Right ventricle myocardium inferior (tissue), 1 donor: ENCODE data around the gene CRACR2B. TPM values are rescaled to one million over a fixed set of nuclear protein-coding genes. Genes with fewer than 3 reads are reported as not detected.

Source experiments
- ATAC-seq: fragments of 200-7000 bp; cut with Tn5 transposase; one replicate; pipeline ENCODE4 v1.9.1; 2020; ENCODE audit warnings: mild to moderate bottlenecking, moderate library complexity
- DNase-seq: peaks from one replicate; pipeline ENCODE4 v3.0.0; 2021; ENCODE audit errors: missing footprints
- intact Hi-C: fragments of 100-400 bp; cut with DNase I; formaldehyde crosslinking; loops from one replicate; pipeline ENCODE4 v1.11.0; 2022
- total RNA-seq: library from RNA; stranded (reverse); fragmentation: NEBNext Ultra II Directional; extraction: Animal tissue kit (Norgen Biotek cat#: 25700); gene quantifications from one replicate; pipeline ENCODE4 v1.2.1, GENCODE V29; 2021
- donor health status: DM: no; HTN: yes; CAD: no; lungs with severe emphysema.

The CRACR2B gene
- total RNA-seq, 1 donor from 2014 or later, result 24.3 TPM

- DNase-seq, result no peak
- no peak for ATAC-seq
- intact Hi-C loops, result no loop called here
Observed at GRCh38 chr11:794013-794765, 33.5 kb upstream of the CRACR2B start.

- ATAC-seq, result no peak
- no peak for DNase-seq
- intact Hi-C loops, result no loop called here
Observed at GRCh38 chr11:794766-795633, 32.7 kb upstream of the CRACR2B start.

- intact Hi-C loops, result no loop called here
- ATAC-seq (peak; percentile 48), DNase-seq (peak; percentile 91)
Observed at GRCh38 chr11:795634-796564, 31.8 kb upstream of the CRACR2B start.

GRCh38 chr11:796565-797295 lies 31.0 kb upstream of the CRACR2B start:
- DNase-seq, result no peak
- no peak for ATAC-seq
- intact Hi-C loops, result no loop called here

- DNase-seq (peak; percentile 79), ATAC-seq (peak; percentile 50)
- intact Hi-C loops, result no loop called here
Observed at GRCh38 chr11:797296-798092, 30.2 kb upstream of the CRACR2B start.

GRCh38 chr11:798093-798713 lies 29.5 kb upstream of the CRACR2B start, which contains the start of gene SLC25A22:
SLC25A22 (minus strand) TSS chr11:798281; CDS start chr11:795006, 3,275 bp downstream.
- intact Hi-C loops, result no loop called here
- ATAC-seq, result peak; percentile 73
- DNase-seq, result peak; percentile 89

- ATAC-seq (no peak), DNase-seq (no peak)
- intact Hi-C loops, result no loop called here
Observed at GRCh38 chr11:799641-800316, 27.9 kb upstream of the CRACR2B start.

- intact Hi-C loops, result no loop called here
- no peak for ATAC-seq
- DNase-seq, result peak; percentile 50
Observed at GRCh38 chr11:800473-800872, 27.2 kb upstream of the CRACR2B start.

GRCh38 chr11:801097-801780 lies 26.5 kb upstream of the CRACR2B start:
- DNase-seq, result no peak
- ATAC-seq, result no peak
- intact Hi-C loops, result no loop called here

GRCh38 chr11:802018-802617 lies 25.6 kb upstream of the CRACR2B start:
- intact Hi-C loops, result no loop called here
- no peak for ATAC-seq

GRCh38 chr11:802693-803466 lies 24.8 kb upstream of the CRACR2B start:
- DNase-seq, result no peak
- intact Hi-C loops, result no loop called here
- no peak for ATAC-seq

More at GRCh38 chr11:802018-802617, 25.6 kb upstream of the CRACR2B start:
- no peak for DNase-seq

GRCh38 chr11:803467-803742 lies 24.3 kb upstream of the CRACR2B start:
- intact Hi-C loops, result no loop called here
- no peak for ATAC-seq
- no peak for DNase-seq

- intact Hi-C loops, result no loop called here
- DNase-seq (no peak), ATAC-seq (no peak)
Observed at GRCh38 chr11:803770-804598, 23.7 kb upstream of the CRACR2B start.

GRCh38 chr11:804599-804964 lies 23.1 kb upstream of the CRACR2B start:
- intact Hi-C loops, result no loop called here
- ATAC-seq (no peak), DNase-seq (no peak)
